Thoracic aorta (tissue), 2 donors: ENCODE data around the gene FYB1. TPM values are rescaled to one million over a fixed set of nuclear protein-coding genes. Genes with fewer than 3 reads are reported as not detected.

Experiments used
- ATAC-seq: fragments of 150-250 bp; one replicate; pipeline ENCODE4 v1.8.0; 2017; ENCODE audit warnings: low read depth; ENCODE audit not compliant: insufficient number of reproducible peaks, low FRiP score
- DNase-seq: peaks from one replicate; pipeline ENCODE4 v3.0.0-alpha.2; 2020; ENCODE audit warnings: low spot score
- H3K27ac ChIP-seq, 2 donors: fragments of 200-600 bp; sonication (generic); 1 replicate in 1 of 2; 2 replicates in 1 of 2; pipeline ENCODE4 v1.5.1; 2016; ENCODE audit warnings: mild to moderate bottlenecking in 2 of 2, moderate library complexity in 2 of 2
- H3K27me3 ChIP-seq: fragments of 200-600 bp; sonication (generic); replicated peaks from 2 replicates; pipeline ENCODE4 v1.6.0; 2016; ENCODE audit warnings: mild to moderate bottlenecking; ENCODE audit not compliant: insufficient read depth
- H3K36me3 ChIP-seq: fragments of 200-600 bp; sonication (generic); one replicate; pipeline ENCODE4 v1.5.1; 2016
- H3K4me1 ChIP-seq, 2 donors: fragments of 200-600 bp; sonication (generic); 1 replicate in 1 of 2; 2 replicates in 1 of 2; pipeline versions ENCODE4 v1.5.1 to v1.6.0; 2016; ENCODE audit warnings: low read depth in 2 of 2, mild to moderate bottlenecking in 1 of 2; ENCODE audit not compliant: control insufficient read depth in 1 of 2
- H3K4me3 ChIP-seq: fragments of 200-600 bp; sonication (generic); 2 replicates; pipeline ENCODE4 v1.5.1; 2016; ENCODE audit warnings: mild to moderate bottlenecking
- H3K9me3 ChIP-seq: fragments of 200-600 bp; sonication (generic); 2 replicates; pipeline ENCODE4 v1.5.1; 2016
- CTCF ChIP-seq: fragments of 200-600 bp; sonication (generic); IDR thresholded peaks from one replicate; pipeline ENCODE4 v1.5.1; 2019; ENCODE audit warnings: antibody characterized with exemption
- total RNA-seq, 2 donors: library from RNA; depleted of rRNA; stranded (reverse); fragments of >200 nt; gene quantifications; one replicate each; pipeline versions ENCODE4 v1.1.0 to v1.2.3, GENCODE V29; 2016

The FYB1 gene
- total RNA-seq, 2 donors from 2014 or later: 12.9 to 29.8 TPM

GRCh38 chr5:39116344-39117170 lies 102.8 kb downstream of the FYB1 start:
- Histone ChIP-seq H3K4me3 (no peak overlapping the region), H3K4me1 (peaks cover under 1 to 6% of the 10 kb centered on the region in 2 donors), H3K9me3 (no peaks in the 10 kb centered on the region), H3K27ac (no peak overlapping the region), H3K27me3 (no peaks in the 10 kb centered on the region), H3K36me3 (no peaks in the 10 kb centered on the region)
- DNase-seq (no peak), ATAC-seq (no peak)
- no peak for TF ChIP-seq CTCF

GRCh38 chr5:39115644-39116343 lies 103.6 kb downstream of the FYB1 start:
- Histone ChIP-seq H3K36me3 (no peaks in the 10 kb centered on the region), H3K9me3 (no peaks in the 10 kb centered on the region), H3K4me1 (peaks cover 6 to 7% of the 10 kb centered on the region in 2 donors), H3K4me3 (peak overlapping the region; percentile 16), H3K27ac (no peak overlapping the region), H3K27me3 (no peaks in the 10 kb centered on the region)
- no peak for ATAC-seq
- TF ChIP-seq CTCF: no peak
- DNase-seq: no peak

GRCh38 chr5:39114155-39114554 lies 105.2 kb downstream of the FYB1 start:
- H3K36me3 ChIP-seq: no peaks in the 10 kb centered on the region
- H3K9me3 ChIP-seq: no peaks in the 10 kb centered on the region
- peaks cover 6 to 9% of the 10 kb centered on the region in 2 donors for H3K4me1 ChIP-seq
- no peak for DNase-seq
- no peak for TF ChIP-seq CTCF
- no peak for ATAC-seq
- no peaks in the 10 kb centered on the region for H3K27me3 ChIP-seq
- H3K4me3 ChIP-seq: no peak overlapping the region
- no peak overlapping the region for H3K27ac ChIP-seq

- ATAC-seq: no peak
- no peak for DNase-seq
- no peak overlapping the region for H3K27ac ChIP-seq
Measured at GRCh38 chr5:39113354-39113953, 105.9 kb downstream of the FYB1 start.

More at GRCh38 chr5:39113354-39113953, 105.9 kb downstream of the FYB1 start:
- H3K9me3 ChIP-seq: no peaks in the 10 kb centered on the region
- H3K36me3 ChIP-seq: no peaks in the 10 kb centered on the region
- no peak for TF ChIP-seq CTCF
- no peak overlapping the region for H3K4me3 ChIP-seq
- H3K27me3 ChIP-seq: no peaks in the 10 kb centered on the region
- peaks cover 6 to 9% of the 10 kb centered on the region in 2 donors for H3K4me1 ChIP-seq
